Epithelial cell of prostate (primary cell): ENCODE data around the gene MTX1.
"Not testable (repeated sequence)": the region's sequence is repeated elsewhere in the genome, so short reads cannot be mapped to it uniquely, and the experiment has no call there.

Experiments used
- DNase-seq: peaks from one replicate; pipeline ENCODE4 v3.0.0-alpha.2; 2011; ENCODE audit warnings: low read depth, low spot score
- H3K27ac ChIP-seq: fragments of 450-650 bp; 2 replicates; pipeline ENCODE4 v1.5.1; 2017; ENCODE audit warnings: mild to moderate bottlenecking

The MTX1 gene

GRCh38 chr1:155232001-155232978 lies 23.8 kb downstream of the MTX1 start:
- not testable (repeated sequence) for DNase-seq, H3K27ac ChIP-seq

GRCh38 chr1:155233502-155233901 lies 25.0 kb downstream of the MTX1 start:
- not testable (repeated sequence) for H3K27ac ChIP-seq, DNase-seq

- H3K27ac ChIP-seq: peak overlapping the region; percentile 52
- not testable (repeated sequence) for DNase-seq
These were observed 26.9 kb downstream of the MTX1 start for GRCh38 chr1:155235375-155235774.

GRCh38 chr1:155236451-155236850 lies 28.0 kb downstream of the MTX1 start:
- H3K27ac ChIP-seq: peak overlapping the region; percentile 52
- no peak for DNase-seq

- H3K27ac ChIP-seq: peak overlapping the region; percentile 72
- DNase-seq: no peak
These were observed 32.7 kb downstream of the MTX1 start for GRCh38 chr1:155241069-155241679.

GRCh38 chr1:155241841-155242264 lies 33.4 kb downstream of the MTX1 start:
- no peak for DNase-seq
- peak overlapping the region; percentile 72 for H3K27ac ChIP-seq

GRCh38 chr1:155242805-155243358 lies 34.4 kb downstream of the MTX1 start:
- H3K27ac ChIP-seq: peak overlapping the region; percentile 72
- DNase-seq: no peak

GRCh38 chr1:155244368-155245162 lies 36.1 kb downstream of the MTX1 start:
- DNase-seq: peak; percentile 95
- peak overlapping the region; percentile 72 for H3K27ac ChIP-seq

- no peak for DNase-seq
These were observed 36.6 kb downstream of the MTX1 start for GRCh38 chr1:155245163-155245524.

GRCh38 chr1:155246796-155247195 lies 38.3 kb downstream of the MTX1 start:
- not testable (repeated sequence) for H3K27ac ChIP-seq, DNase-seq

More at GRCh38 chr1:155245163-155245524, 36.6 kb downstream of the MTX1 start:
- peak overlapping the region; percentile 72 for H3K27ac ChIP-seq

GRCh38 chr1:155247667-155248553 lies 39.4 kb downstream of the MTX1 start:
- H3K27ac ChIP-seq: no peak overlapping the region
- no peak for DNase-seq

GRCh38 chr1:155250246-155250632 lies 41.7 kb downstream of the MTX1 start:
- DNase-seq: no peak
- H3K27ac ChIP-seq: no peak overlapping the region

GRCh38 chr1:155250633-155251449 lies 42.3 kb downstream of the MTX1 start:
- DNase-seq: peak; percentile 39
- no peak overlapping the region for H3K27ac ChIP-seq

- no peak overlapping the region for H3K27ac ChIP-seq
- no peak for DNase-seq
These were observed 43.1 kb downstream of the MTX1 start for GRCh38 chr1:155251566-155251965.

- DNase-seq: no peak
- peak overlapping the region; percentile 74 for H3K27ac ChIP-seq
These were observed 44.7 kb downstream of the MTX1 start for GRCh38 chr1:155253208-155253607.

GRCh38 chr1:155253797-155254196 lies 45.3 kb downstream of the MTX1 start:
- DNase-seq: no peak
- H3K27ac ChIP-seq: peak overlapping the region; percentile 74

- peak overlapping the region; percentile 74 for H3K27ac ChIP-seq
- DNase-seq: no peak
These were observed 45.8 kb downstream of the MTX1 start for GRCh38 chr1:155254228-155254713.

- no peak for DNase-seq
- H3K27ac ChIP-seq: peak overlapping the region; percentile 74
These were observed 46.3 kb downstream of the MTX1 start for GRCh38 chr1:155254714-155255242.
